Measurements from ENCODE around the gene LNP1.

The LNP1 gene

GRCh38 chr3:100483529-100483928 lies 82.2 kb downstream of the LNP1 start:
- DNase-seq = no peak

- DNase-seq = no peak
These were observed 85.5 kb downstream of the LNP1 start for GRCh38 chr3:100486808-100487207.

GRCh38 chr3:100489118-100489517 lies 87.8 kb downstream of the LNP1 start:
- DNase-seq = no peak

- peak; percentile 98 for DNase-seq
These were observed 91.0 kb downstream of the LNP1 start, which contains the start of gene TMEM45A for GRCh38 chr3:100492059-100493006. Gene TMEM45A (plus strand): TSS chr3:100492619. CDS start chr3:100555212, 62,593 bp downstream.

- DNase-seq = peak; percentile 77
These were observed 95.4 kb downstream of the LNP1 start for GRCh38 chr3:100496711-100497261.

GRCh38 chr3:100499651-100500050 lies 98.3 kb downstream of the LNP1 start:
- no peak for DNase-seq

GRCh38 chr3:100500320-100500880 lies 99.1 kb downstream of the LNP1 start:
- no peak for DNase-seq

- DNase-seq = no peak
These were observed 102.1 kb downstream of the LNP1 start for GRCh38 chr3:100503448-100503847.
